WTC11 (cell line): Measurements from ENCODE around the gene RNF135.

Experiments used
- KAT7 ChIP-seq: sonication (generic); formaldehyde crosslinking; IDR thresholded peaks from 2 replicates; pipeline ENCODE4 v1.8.1; 2023; ENCODE audit warnings: missing genetic modification reagents, mild to moderate bottlenecking, borderline replicate concordance
- TF ChIP-seq, protein P1 (sequence below): fragments of 200-600 bp; IDR thresholded peaks from 2 replicates; pipeline ENCODE4 v1.8.0; 2022; ENCODE audit warnings: antibody characterized with exemption

DNA sequence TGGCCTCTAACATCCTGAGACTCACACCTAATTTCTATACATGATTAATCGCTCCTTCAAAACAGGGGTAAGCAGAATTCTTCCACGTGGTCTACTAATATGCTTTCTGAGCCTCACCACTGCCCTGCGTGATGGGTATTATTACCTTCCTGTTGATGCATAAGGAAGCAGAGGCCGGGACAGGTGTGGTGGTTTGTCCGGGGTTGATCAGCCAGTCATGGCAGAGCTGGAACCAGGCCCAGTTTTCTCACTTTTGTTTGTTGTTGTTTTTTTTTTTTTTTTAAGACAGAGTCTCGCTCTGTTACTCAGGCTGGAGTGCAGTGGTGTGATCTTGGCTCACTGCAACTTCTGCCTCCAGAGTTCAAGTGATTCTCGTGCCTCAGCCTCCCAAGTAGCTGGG, 31.2 kb downstream of the RNF135 start:
- TF ChIP-seq, protein P1, sequence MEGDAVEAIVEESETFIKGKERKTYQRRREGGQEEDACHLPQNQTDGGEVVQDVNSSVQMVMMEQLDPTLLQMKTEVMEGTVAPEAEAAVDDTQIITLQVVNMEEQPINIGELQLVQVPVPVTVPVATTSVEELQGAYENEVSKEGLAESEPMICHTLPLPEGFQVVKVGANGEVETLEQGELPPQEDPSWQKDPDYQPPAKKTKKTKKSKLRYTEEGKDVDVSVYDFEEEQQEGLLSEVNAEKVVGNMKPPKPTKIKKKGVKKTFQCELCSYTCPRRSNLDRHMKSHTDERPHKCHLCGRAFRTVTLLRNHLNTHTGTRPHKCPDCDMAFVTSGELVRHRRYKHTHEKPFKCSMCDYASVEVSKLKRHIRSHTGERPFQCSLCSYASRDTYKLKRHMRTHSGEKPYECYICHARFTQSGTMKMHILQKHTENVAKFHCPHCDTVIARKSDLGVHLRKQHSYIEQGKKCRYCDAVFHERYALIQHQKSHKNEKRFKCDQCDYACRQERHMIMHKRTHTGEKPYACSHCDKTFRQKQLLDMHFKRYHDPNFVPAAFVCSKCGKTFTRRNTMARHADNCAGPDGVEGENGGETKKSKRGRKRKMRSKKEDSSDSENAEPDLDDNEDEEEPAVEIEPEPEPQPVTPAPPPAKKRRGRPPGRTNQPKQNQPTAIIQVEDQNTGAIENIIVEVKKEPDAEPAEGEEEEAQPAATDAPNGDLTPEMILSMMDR: no peak
- TF ChIP-seq KAT7: no peak
